ENCODE data around the gene LRRC28.

The LRRC28 gene

DNA sequence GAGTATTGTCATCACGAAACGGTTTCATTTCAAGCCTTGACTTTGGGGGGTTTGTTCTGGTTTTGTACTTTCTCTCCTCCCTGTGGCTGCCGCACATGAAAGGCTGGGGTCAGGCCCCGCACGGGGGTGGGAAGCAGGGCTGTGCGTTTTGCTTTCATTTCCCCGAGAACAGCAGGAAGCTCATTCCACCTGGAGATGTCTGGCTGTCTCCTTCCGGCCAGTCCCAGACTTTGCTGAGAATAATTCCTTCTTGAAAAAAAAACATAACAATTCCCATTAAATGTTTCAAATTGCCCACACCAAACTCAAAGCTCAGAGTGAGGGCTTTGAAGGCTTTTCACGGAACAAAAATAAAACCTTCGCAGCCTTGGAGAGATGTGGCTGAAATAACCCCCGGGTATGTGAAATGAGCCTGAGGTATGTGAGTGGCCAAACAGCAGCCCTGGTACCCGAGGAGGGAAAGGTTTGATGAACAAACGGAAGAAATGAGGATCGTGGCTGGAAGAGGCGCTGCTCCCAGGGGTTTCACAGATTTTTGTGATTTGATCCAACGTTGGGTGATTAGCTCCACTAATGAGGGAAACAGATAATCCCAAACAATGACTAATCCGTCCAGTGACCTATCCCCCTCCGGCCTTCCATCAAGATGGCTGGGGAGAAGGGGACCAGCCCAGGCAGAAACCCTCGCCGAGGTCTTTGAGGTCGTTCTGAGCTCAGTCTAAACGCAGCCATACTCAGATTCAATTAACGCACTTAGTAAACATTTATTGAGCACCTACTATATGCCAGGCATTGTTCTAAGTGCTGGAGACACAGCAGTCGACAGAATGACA, 187.6 kb downstream of the LRRC28 start:
- DNase-seq = no peak

- no peak for DNase-seq
Measured at GRCh38 chr15:99439524-99439835, 188.2 kb downstream of the LRRC28 start.

- DNase-seq = no peak
Measured at GRCh38 chr15:99440029-99440428, 188.7 kb downstream of the LRRC28 start.

Data from NCI-H526 (cell line).